H4 (cell line): Measurements from ENCODE around the gene AAR2. TPM values are rescaled to one million over a fixed set of nuclear protein-coding genes. Genes with fewer than 3 reads are reported as not detected.

Experiments used
- DNase-seq: peaks from one replicate; pipeline ENCODE4 v3.0.0-alpha.2; 2015; ENCODE audit warnings: low spot score
- total RNA-seq: library from RNA; depleted of rRNA; stranded (reverse); fragments of >200 nt; shearing (Covaris generic); gene quantifications from 2 replicates; pipeline ENCODE4 v1.2.3, GENCODE V29; 2014; rRNA removed

The AAR2 gene
- total RNA-seq, 1 experiment from 2014 or later: 27.7 TPM

DNA sequence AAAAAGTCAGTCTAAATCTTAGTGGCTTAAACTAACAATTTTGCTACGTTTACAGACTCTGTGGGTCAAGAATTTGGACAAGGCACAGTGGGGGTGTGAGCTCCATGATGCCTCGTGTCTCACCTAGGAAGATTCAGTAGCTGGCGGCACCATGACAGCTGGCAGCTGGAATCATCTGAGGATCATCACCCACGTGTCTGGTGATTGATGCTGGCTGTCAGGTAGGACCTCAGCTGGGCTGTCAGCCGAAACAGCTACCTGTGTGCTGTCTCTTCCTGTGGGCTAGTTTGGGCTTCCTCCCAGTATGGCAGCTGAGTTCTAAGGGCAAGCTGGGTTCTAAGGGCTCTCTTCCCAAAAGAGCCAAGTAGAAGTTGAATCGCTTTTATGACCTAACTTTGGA, 43.5 kb downstream of the AAR2 start:
- DNase-seq: no peak

DNA sequence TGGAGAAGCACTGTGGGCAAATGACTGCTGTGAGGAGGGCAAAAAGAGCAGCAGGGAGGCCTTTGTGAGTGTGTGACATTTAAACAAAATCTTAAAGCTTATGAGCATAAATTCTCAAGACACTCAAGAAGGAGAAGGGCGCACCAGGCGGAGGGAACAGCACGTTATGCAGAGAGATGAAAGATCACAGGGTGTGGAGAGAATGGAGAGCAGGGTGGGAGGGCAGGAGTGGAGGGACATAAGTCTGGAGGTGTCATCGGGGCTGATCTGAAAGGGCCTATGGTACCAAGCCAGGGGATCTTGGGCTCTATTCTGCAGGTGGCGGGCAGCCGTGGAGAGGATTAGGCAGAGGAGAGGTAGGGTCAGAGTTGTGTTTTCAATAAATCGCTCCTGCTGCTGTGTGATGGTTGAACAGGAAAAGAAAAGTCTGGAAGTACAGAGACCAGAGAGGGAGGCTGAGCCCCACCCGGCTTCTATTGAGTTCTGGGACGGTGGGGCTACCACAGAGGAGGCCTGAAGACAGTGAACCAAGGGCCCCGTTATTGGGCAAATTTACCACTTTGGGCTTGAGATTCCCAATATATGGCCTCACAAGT, 45.6 kb downstream of the AAR2 start:
- no peak for DNase-seq

DNA sequence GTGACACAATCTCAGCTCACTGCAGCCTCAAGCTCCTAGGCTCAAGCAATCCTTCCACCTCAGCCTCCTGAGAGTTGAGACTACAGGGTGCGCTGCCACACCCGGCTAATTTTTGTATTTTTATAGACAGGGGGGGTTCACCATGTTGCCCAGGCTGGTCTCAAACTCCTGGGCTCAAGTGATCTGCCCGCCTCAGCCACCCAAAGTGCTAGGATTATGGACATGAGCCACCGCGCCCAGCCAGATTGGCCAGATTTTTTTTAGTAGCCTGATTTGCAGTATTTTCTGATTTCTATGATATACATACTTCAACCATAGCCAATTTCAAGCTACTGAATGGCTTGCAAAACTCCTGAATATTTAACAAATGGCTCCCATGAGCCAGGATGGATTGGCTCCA, 48.5 kb downstream of the AAR2 start:
- no peak for DNase-seq

DNA sequence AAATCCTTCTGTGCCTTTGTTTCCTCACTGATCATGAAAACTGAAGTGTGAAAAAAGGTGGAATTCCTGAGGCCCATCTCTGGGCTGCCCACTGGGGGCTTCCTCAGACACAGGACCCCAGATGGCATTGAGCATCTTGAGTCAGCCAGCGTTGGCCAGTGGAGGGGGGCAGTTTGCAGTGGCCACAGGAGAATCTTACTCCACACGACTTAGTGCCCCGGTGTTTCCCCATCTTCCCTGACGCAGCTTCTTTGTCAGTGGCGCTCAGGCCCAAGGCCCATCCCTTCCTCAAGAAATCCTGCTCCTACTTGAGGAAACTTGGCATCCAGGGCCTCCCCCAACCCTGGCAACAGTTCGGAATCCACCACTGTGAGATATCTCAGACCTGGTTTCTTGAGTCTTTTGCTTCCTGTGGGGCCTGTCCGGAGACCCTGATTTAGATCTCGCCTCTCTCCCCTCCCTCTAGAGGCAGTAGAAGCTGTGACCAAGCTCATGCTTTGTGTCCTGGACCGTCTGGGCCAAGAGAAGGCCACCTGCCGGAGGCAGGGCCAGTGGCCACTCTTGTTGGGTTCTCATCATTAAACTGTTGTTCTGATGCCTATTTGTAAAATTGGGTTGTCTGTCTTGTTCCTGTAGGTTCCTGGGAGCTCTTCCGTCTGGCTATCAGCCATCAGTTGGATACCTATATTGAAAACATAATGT, 49.6 kb downstream of the AAR2 start:
- DNase-seq: no peak

DNA sequence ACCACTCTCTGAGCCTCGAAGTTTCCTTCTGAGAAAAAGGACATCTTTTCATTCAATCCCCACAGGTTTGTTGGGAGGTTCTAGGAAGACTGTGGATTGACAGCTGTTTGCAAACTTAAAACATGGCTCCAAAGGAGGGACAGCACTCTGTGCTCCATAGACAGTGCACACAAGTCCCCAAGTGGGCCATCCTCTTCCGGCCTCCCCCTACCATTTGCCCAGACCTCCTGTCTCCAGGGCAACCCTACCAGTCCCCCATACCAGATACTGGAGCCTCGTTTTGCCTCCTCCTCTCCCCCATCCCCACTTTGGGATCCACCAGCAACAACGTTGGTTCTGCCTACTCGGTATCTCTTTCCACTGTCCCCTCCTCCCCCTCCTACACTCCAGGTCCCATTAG, 61.4 kb downstream of the AAR2 start:
- no peak for DNase-seq

DNA sequence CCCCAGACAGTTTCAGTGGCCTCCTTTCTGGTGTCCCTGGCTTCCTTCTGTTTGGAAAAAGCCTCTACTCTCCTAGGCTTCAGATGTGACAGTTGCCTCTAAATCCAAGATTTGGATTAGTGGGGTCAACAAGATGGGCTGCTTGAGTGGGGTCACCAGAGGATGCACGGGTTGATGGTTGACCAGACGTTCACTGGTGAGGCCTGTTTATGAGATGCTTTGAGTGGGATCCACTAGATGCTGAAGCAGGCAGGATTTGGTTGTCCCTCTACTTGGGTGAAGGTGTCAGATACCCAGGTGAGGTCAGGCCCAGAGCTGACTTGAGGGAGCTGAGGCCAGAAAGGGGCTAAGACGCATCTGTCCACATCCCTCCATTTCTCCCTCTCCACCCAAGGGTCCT, 61.8 kb downstream of the AAR2 start:
- DNase-seq: no peak

DNA sequence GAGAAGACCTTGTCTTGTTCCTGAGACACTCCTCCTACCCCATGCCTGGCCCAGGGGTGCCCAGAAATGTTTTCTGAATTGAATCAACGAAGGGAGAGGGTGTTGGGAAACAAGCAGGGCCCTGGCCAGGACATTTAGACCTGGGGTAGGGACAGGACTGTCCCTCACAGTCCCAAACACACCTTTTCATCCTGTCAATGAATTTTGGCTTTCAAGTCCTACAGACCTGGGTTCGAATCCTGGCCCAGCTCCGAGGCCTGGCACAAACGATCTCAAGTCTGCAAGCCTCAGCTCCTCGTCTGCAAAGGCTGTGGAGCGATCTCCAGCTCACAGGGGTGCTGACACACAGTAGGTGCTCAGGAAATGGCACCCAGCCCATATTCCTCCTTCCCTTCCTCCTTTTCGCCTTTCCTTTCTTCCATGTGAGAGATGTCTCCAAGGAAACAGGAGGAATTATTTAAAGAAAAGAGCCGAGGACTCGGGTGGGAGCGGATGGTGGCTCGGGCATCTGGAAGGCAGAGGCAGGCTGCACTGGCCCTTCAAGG, 62.6 kb downstream of the AAR2 start:
- DNase-seq: no peak

DNA sequence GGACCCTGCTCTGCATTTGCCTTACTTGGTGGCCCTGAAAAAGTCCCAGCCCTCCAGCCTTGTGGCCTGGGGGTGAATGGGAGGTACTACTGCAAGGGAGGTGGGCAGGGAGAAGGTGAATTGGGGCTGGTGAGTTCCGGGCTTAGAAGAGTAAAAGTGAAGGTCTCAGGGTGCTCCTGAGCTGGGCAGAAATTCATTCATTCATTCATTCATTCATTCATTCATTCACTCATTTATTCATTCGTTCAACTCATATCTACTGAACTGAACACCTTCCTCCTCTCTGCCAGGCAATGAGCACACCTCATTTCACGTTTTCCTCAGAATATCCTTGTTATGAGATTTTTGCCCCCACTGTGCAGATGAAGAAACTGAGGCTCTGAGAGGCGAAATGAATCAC, 63.2 kb downstream of the AAR2 start:
- no peak for DNase-seq

DNA sequence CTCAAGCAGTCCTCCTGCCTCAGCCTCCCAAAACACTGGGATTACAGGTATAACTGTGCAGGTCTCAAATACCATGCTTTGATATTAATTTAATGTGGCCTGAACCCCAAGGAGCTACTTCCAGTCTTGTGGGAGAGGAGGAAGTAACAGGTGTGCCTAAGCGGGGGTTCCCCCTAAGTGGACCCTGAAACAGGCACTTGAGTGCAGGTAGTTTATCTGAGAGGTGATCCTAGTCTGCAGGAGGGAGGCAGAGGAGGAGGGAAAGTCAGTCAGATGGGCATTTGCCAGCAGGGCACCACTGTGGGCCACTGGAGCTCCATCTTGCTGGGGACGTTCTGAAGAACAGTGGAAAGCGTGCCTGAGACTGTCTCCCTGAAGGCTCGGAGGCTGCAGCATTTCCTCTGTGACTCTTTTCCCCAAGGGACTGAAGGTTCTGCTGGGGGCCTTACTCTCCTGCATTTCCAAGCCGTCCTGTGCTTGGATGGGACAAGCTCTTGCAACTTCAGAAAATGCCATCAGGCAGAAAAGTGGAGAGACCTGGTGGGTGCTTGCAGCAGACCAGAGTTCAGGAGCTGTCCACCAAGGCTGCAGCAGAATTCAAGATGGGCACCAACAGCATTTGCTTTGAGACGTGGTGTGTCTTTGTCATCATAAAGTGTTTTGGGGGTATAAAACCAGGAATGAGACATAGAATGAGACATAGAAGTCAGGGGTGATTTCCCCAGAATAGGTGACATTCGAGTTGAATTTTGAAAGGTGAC, 65.3 kb downstream of the AAR2 start:
- no peak for DNase-seq

DNA sequence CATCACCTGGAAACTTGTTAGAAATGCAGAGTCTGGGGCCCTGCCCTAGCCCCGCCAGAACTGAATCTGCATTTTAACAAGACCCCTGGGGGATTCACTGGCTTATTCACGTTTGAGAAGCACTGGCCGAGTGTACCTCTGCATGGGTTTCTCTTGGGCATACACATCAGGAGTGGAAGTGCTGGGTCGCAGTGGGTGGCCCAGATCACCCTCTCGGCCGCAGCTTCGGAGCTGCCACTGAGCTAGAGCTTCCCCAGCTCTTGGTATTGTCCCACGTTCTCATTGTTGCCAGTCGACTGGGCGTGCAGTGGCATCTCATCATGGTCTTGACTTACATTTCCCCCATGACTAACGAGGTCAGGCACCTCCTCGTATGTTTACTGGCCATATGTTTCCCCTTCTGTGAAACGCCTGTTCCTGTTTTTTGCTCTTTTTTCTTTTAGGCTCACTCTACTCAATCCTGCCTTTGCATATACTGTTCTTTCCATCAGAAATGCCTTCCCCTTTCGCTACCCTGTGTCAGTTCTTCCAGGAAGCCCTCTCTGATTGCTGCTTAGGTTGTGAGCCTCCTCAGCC, 66.8 kb downstream of the AAR2 start:
- DNase-seq: no peak

DNA sequence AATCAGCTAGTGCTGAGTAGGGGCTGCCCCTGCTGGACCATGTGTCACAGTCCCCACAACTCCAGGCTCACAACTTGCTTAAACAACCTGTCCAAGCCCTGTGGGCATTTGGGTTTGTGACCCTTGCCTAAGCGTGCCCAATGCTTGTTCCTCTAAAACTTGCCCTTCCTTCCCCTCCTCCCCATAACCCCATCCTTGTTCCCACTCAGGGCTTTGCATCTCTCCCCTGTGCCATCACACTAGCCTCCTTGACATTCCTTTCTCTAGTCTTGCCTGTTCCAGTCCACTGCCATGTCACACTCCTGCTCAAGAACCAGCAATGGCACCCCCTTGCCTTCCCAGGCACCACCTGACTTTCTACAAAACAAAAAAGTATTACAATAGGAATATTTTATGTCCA, 67.6 kb downstream of the AAR2 start:
- DNase-seq: no peak

DNA sequence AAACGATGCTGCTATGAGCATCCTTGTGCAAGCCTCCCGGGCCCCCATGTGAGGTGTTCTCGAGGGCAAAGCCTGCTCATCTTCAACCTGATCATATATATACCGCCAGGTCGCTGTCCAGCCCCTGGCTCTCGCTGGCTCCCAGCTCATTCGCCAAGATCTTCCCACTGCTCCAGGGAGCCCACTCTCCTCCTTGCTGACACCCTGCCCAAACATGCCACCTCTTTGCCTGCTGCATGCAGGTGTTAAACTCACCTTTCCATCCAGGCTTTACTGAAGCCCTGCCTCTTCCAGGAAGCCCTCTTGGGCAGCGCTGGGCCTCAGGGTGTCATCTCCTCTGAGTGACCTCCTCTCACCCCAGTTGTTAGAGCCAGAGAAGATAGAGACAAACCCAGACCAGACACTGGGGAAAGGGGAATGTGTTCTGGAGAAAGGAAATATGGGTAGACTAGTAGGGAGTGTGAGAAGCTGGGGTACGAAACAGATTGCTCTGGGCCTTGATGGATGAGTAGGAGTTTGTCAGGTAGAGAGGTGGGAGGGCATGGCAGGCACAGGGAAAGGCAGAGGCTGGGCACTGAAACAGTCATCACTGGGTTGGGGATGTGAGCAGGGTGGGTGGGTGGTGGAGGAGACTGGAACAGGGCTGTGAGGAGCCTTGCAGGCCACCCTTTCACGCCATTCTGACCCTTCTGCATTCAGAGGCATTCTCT, 68.7 kb downstream of the AAR2 start:
- no peak for DNase-seq

DNA sequence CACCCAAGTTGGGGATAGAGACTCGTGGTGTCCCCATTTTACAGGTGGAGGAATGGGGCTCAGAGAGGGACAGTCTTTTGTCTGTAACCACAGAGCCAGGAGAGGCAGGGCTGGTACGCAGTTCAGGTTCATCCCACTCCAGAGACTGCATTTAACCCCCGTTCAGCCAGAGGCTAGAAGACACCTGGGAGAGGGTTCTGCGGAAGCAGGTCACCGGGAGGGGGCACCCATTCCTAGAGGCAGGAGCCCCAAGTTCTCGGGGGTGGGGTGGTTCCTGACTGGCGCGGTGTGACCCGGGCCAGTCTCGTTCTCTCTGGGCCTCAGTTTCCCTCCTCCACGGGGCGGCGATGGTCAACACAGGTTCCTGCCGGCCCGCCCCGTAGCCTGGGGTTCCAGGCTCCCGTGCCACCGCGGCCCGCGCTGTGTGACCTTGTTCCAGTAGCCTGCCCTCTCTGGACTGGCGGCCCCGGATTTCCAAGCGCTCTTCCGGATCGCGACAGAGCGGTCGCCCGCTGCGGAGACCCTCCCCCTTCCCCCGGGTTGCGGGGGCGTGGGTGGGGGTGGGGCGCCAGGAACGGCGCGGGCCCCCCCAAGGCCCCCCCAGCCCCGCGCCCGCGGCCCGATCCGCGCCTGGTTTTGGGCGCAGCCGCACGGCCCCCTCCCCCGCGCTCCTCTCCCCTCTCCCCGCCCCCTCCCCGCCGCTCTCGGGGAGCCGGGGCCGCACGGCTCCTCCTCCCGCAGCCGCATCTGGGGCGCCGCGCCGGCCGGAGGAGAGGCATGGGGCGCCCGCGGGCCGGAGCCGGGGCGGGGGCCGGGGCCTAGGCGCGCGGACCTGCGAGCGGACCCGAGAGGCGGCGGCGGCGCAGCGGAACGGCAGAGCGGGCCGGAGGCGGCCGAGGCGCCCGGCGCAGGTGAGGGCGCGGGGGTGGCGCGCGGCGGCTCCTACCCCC, 69.6 kb downstream of the AAR2 start, which contains the start of gene DLGAP4:
Gene DLGAP4, plus strand, starts transcription at position 738 of the 950 bp plus-strand sequence. CDS start 125,379 bp downstream, outside the sequence.
- no peak for DNase-seq

Other genes starting within 250 kb of the AAR2 start
- gene EPB41L1, start 81.7 kb upstream of the AAR2 start, total RNA-seq: 12.4 and 25.3 TPM in 2 replicates
- 10.2 and 12.4 TPM in 2 replicates for gene DLGAP4, start 69.9 kb downstream of the AAR2 start, total RNA-seq